Measurements from ENCODE around the gene ST7. TPM values are rescaled to one million over a fixed set of nuclear protein-coding genes. Genes with fewer than 3 reads are reported as not detected.

The ST7 gene
- total RNA-seq, 1 experiment from 2014 or later: 19.6 TPM

- no TSS peak for BruUV-seq (replicated peaks)
- ATAC-seq (no peak), DNase-seq (ENCODE audit: low read depth, low spot score) (no peak)
- in situ Hi-C loops (cut with HindIII; ENCODE audit: low pct_unique_long_range_greater_than_20kb, low sequenced_read_pairs): no loop called here
- TF ChIP-seq CTCF (IDR thresholded peaks at IDR 0.05) (no peak), SIN3A (IDR thresholded peaks at IDR 0.05; ENCODE audit: borderline replicate concordance, insufficient read depth, low read depth, low read length) (no peak), TCF7L2 (IDR thresholded peaks at IDR 0.05; ENCODE audit: low read depth, low read length) (no peak), REST (IDR thresholded peaks at IDR 0.05; ENCODE audit: insufficient read depth in 1 of 2, low read depth in 2 of 2, low read length in 1 of 2) (no peak)
- no peaks in the 10 kb centered on the region for H3K9me3 ChIP-seq (ENCODE audit: control insufficient read depth, insufficient read depth, low read depth, low read length)
- intact Hi-C loops (cut with micrococcal nuclease; ENCODE audit: unreplicated experiment): no loop called here
- no peaks in the 10 kb centered on the region for H3K4me1 ChIP-seq (ENCODE audit: control insufficient read depth, insufficient read depth, low read length)
- ChIA-PET POLR2A (no interaction called here), CTCF (no interaction called here)
- no peaks in the 10 kb centered on the region for H3K27me3 ChIP-seq (ENCODE audit: control insufficient read depth, insufficient read depth, low read length)
- H3K4me3 ChIP-seq (ENCODE audit: low read depth in 2 of 2, low read length in 2 of 2): no peak overlapping the region
- no peak overlapping the region for H3K27ac ChIP-seq (ENCODE audit: low read length)
- H3K36me3 ChIP-seq (ENCODE audit: control insufficient read depth, insufficient read depth, low read length): no peaks in the 10 kb centered on the region
These were observed 147.7 kb downstream of the ST7 start for GRCh38 chr7:117101026-117101425.

GRCh38 chr7:117110480-117111315, 157.4 kb downstream of the ST7 start:
- TF ChIP-seq SIN3A (IDR thresholded peaks at IDR 0.05; ENCODE audit: borderline replicate concordance, insufficient read depth, low read depth, low read length) (no peak), REST (IDR thresholded peaks at IDR 0.05; ENCODE audit: insufficient read depth in 1 of 2, low read depth in 2 of 2, low read length in 1 of 2) (no peak), POLR2AphosphoS5 (IDR thresholded peaks at IDR 0.05; ENCODE audit: low read depth, low read length) (no peak), CTCF (IDR thresholded peaks at IDR 0.05) (no peak), TCF7L2 (IDR thresholded peaks at IDR 0.05; ENCODE audit: low read depth, low read length) (no peak)
- in situ Hi-C loops (cut with HindIII; ENCODE audit: low pct_unique_long_range_greater_than_20kb, low sequenced_read_pairs): no loop called here
- ATAC-seq (no peak), DNase-seq (ENCODE audit: low read depth, low spot score) (no peak)
- H3K9me3 ChIP-seq (ENCODE audit: control insufficient read depth, insufficient read depth, low read depth, low read length): no peaks in the 10 kb centered on the region
- no peak overlapping the region for H3K27ac ChIP-seq (ENCODE audit: low read length)
- CTCF ChIA-PET: interaction anchor here (0.5 kb wide), 1 partner anchor 27 kb away, joined by 3 read pairs; no protein-coding TSS in a partner anchor
- H3K36me3 ChIP-seq (ENCODE audit: control insufficient read depth, insufficient read depth, low read length): no peaks in the 10 kb centered on the region
- no peak overlapping the region for H3K4me3 ChIP-seq (ENCODE audit: low read depth in 2 of 2, low read length in 2 of 2)
- intact Hi-C loops (cut with micrococcal nuclease; ENCODE audit: unreplicated experiment): loop anchor here (10.0 kb wide), 1 partner anchor 936 kb away; no protein-coding TSS in a partner anchor
- no peaks in the 10 kb centered on the region for H3K4me1 ChIP-seq (ENCODE audit: control insufficient read depth, insufficient read depth, low read length)
- no TSS peak for BruUV-seq (replicated peaks)
- POLR2A ChIA-PET: interaction anchor here (0.6 kb wide), 1 partner anchor 445 kb away, joined by 3 read pairs; no protein-coding TSS in a partner anchor
- H3K27me3 ChIP-seq (ENCODE audit: control insufficient read depth, insufficient read depth, low read length): no peaks in the 10 kb centered on the region

Data from Panc1 (cell line).